GM10266 (cell line): ENCODE results near the gene NFKB1.

Source experiments
- DNase-seq: peaks from one replicate; pipeline ENCODE4 v3.0.0; 2012; ENCODE audit errors: extremely low spot score
- CTCF ChIP-seq: IDR thresholded peaks from 2 replicates; pipeline ENCODE4 v1.5.1; 2012; ENCODE audit warnings: mild to moderate bottlenecking, low read depth; ENCODE audit not compliant: control insufficient read depth, insufficient read depth; ENCODE audit errors: missing control alignments

The NFKB1 gene

GRCh38 chr4:102575369-102576129 is 74.4 kb downstream of the NFKB1 start:
- DNase-seq, result no peak

GRCh38 chr4:102578270-102578669 is 77.1 kb downstream of the NFKB1 start:
- no peak for DNase-seq

More at GRCh38 chr4:102575369-102576129, 74.4 kb downstream of the NFKB1 start:
- TF ChIP-seq CTCF, result no peak

GRCh38 chr4:102578819-102579218 is 77.7 kb downstream of the NFKB1 start:
- TF ChIP-seq CTCF, result no peak
- DNase-seq, result no peak

More at GRCh38 chr4:102578270-102578669, 77.1 kb downstream of the NFKB1 start:
- TF ChIP-seq CTCF, result no peak

- TF ChIP-seq CTCF, result no peak
Measured at GRCh38 chr4:102579794-102580462, 78.8 kb downstream of the NFKB1 start.

GRCh38 chr4:102580463-102580842 is 79.3 kb downstream of the NFKB1 start:
- no peak for DNase-seq
- TF ChIP-seq CTCF, result no peak

More at GRCh38 chr4:102579794-102580462, 78.8 kb downstream of the NFKB1 start:
- no peak for DNase-seq

GRCh38 chr4:102584091-102584490 is 82.9 kb downstream of the NFKB1 start:
- no peak for TF ChIP-seq CTCF
- no peak for DNase-seq

GRCh38 chr4:102585329-102585728 is 84.2 kb downstream of the NFKB1 start:
- TF ChIP-seq CTCF, result no peak
- DNase-seq, result no peak
